Stimulated activated CD8-positive, alpha-beta memory T cell treated with anti-CD3 and anti-CD28 coated beads, Interleukin-4, amount 100 ng/mL, for 1 hour (primary cell): Measurements from ENCODE around the gene BBS9.
"Not testable (repeated sequence)": the region's sequence is repeated elsewhere in the genome, so short reads cannot be mapped to it uniquely, and the experiment has no call there.

Experiments
- DNase-seq, 2 donors: peaks; one replicate each; pipeline ENCODE4 v3.0.0-alpha.2; 2020; ENCODE audit warnings: low read depth in 2 of 2, low spot score in 1 of 2

Gene BBS9

DNA sequence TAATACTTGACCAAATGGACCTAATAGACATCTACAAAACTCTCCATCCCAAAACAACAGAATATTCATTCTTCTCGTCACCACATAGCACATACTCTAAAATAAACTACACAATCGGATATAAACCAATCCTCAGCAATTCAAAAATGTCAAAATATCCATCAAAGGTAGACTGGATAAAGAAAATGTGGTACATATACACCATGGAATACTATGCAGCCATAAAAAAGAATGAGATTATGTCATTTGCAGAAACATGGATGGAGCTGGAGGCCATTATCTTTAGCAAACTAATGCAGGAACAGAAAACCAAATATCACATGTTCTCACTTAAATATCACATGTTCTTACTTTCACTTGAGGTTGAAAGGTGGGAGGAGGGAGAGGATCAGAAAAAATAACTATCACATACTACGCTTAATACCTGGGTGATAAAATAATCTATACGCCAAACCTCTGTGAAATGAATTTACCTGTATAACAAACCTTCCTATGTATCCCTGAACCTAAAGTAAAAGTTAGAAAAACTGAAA lies 142.5 kb downstream of the BBS9 start:
- DNase-seq, result not testable (repeated sequence)

DNA sequence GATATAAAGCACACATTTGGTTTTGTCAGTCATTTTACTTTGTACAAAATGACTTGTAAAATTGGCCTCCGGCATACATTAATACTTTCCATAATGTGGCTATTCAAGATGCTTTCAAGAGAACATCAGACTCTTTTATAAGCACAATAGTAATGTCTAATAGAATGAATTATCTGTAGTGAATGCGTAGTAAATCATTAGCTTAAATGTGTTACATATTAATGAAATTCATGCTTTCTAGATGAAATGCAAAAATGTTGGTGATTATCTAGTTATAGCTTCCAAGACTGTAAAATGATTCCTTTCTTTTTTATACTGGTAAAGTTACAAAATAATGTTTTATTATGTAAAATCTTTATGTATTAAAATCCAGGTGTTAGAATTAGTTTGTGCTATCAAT lies 144.0 kb downstream of the BBS9 start:
- DNase-seq, result no peak

GRCh38 chr7:33276325-33276724 lies 147.0 kb downstream of the BBS9 start:
- DNase-seq, result no peak

DNA sequence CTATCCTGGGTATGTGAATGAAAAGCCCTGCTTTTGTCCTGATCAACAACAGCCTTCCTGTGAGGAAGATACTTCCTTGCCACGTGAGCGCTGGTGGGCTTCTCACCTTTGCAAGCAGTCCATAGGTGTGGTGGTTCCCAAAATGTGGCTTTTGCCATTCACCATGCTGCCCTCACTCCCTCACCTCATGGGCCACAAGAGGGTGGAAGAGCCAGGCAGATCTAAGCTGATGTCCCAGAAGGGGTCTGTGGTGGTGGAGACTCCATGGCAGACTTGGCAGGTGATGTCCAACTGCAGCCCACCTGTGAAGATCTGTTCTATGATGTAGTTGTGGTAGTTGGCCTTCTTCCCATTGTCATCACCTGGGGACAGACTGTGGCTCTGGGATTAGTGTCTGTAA lies 147.4 kb downstream of the BBS9 start:
- no peak for DNase-seq

- no peak for DNase-seq
Observed at GRCh38 chr7:33278095-33278494, 148.7 kb downstream of the BBS9 start.

DNA sequence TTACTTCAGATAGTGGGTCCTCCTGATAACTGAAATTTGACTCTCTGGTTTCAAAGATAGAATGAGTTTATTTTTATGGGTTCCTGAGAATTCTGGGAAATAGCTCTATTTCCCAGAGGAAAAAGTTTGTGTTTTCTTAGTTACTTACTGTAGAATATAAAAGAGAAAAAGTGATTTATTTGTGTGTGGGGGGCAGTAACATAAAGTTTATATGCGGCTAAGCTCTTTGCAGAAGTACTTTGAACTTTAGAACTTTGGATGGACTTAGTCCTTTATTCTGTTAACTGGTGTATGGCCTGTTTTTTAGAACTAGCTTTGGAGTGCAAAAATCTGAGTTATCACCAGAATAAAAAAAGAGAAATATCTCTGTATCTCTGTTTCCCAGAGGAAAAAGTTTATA lies 157.1 kb downstream of the BBS9 start:
- no peak for DNase-seq

GRCh38 chr7:33287738-33288137 lies 158.4 kb downstream of the BBS9 start:
- no peak for DNase-seq

DNA sequence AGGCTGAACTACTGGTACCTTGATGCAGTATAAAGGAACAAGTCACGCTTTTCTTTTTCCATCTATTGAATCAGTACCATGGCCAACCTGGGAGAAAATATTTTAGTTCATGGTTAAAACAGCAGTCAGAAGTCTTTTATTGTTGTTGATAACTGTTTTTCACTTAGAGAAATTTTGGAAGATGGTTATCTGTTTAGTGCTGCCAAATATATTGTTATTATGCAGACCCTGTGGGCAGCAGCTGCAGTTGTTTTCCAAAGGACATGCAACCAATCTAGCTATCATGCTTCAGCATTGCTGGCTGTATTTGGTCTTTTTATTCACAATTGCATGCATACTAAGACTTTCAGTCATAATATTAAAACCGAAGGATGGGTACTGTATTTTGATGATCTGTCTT lies 169.5 kb downstream of the BBS9 start:
- no peak for DNase-seq

GRCh38 chr7:33299425-33299824 lies 170.1 kb downstream of the BBS9 start:
- DNase-seq, result no peak

- no peak for DNase-seq
Observed at GRCh38 chr7:33300131-33300530, 170.8 kb downstream of the BBS9 start.

GRCh38 chr7:33300742-33301141 lies 171.4 kb downstream of the BBS9 start:
- no peak for DNase-seq

DNA sequence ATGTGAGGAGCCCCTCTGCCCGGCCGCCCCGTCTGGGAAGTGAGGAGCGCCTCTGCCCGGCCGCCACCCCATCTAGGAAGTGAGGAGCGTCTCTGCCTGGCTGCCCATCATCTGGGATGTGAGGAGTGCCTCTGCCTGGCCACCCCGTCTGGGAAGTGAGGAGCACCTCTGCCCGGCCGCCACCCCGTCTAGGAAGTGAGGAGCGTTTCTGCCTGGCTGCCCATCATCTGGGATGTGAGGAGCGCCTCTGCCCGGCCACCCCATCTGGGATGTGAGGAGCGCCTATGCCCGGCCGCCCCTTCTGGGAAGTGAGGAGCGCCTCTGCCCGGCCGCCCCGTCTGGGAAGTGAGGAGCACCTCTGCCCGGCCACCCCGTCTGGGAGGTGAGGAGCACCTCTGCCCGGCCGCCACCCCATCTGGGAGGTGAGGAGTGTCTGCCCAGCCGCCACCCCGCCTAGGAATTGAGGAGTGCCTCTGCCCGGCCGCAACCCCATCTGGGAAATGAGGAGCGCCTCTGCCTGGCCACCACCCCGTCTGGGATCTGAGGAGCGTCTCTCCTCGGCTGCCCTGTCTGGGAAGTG lies 174.7 kb downstream of the BBS9 start:
- DNase-seq, result not testable (repeated sequence)

DNA sequence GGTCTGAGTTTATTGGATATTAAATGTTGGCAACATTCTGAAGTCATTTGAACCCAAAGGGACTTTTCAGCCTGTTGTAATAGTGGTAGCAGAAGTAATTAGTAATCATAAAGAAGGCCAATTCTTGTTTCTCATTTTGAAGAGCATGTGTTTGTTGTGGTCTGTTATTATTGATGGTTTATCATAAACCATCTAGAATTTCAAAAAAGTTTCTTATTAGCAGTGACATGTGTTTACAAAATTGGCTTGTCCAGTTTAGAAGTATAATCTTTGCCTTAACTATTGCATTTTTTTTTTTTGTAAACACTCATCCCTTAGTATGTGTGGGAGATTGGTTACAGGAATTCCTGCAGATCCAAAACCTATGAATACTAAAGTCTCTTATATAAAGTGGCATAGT lies 177.8 kb downstream of the BBS9 start:
- DNase-seq, result no peak

DNA sequence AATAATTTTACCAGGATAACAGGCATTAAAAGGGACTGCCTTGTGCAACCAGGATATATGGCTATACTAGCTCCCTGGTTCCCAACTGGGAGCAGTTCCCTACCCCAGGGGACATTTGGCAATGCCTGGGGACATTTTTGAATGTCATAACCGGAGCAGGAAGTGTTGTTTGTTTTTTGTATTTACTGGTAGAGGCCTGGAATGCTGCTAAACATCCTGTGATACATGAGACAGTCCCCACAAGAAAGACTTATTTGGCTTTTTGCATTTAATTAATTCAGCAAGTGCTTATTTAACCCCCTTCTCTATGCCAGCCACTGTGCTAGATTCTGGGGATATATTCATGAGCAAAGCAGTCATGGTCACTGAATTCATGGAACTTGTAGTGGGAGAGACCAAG lies 181.2 kb downstream of the BBS9 start:
- DNase-seq, result no peak

DNA sequence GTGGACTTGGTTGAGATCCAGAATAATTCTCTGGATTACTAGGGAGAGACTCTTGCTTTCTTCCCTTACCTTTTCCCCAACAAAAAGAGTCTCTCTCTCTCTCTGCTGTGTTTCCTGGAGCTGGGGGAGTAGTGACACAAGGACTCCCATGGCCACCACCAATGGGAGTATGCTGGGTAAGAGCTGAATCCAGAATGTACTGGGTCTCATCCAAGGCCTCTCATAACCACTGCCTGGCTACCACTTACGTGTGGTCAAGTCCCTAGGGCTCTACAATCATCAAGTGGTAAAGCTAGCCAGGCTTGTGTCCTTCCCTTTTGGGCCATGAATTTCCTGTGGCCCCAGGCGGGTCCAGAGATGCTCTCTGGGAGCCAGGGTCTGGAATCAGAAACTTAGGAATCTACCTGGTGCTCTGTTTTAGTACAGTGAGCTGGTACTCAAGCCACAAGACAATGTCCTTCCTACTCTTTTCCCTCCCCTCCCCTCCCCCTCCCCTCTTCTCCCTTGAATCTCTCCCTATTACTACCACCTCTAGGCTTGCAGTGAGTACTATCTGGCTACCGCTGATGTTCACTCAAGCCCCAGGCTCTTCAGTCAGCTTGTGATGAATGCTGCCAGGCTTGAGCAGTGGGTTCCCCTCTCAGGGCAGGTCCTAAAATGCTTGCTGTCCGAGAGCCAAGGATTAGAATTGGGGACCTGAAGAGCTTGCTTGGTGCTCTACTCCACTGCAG lies 196.6 kb downstream of the BBS9 start:
- no peak for DNase-seq

DNA sequence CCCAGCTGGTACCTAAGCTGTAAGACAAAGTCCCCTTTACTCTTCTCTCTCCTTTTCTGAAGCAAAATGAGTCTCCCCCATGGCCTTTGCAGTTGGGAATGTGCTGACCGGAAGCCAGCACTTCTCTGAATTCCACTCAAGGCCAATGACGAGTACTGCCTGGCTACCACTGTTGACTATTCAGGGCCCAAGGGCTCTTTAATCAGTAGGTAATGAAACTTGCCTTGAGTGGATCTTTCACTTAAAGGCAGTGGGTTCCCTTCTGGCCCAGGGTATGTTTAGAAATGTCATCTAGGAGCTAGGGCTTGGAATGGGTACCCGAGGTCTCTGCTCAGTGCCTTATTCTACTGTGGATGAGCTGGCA lies 197.1 kb downstream of the BBS9 start:
- no peak for DNase-seq

- DNase-seq, result no peak
Observed at GRCh38 chr7:33327427-33327826, 198.1 kb downstream of the BBS9 start.

GRCh38 chr7:33334349-33334748 lies 205.0 kb downstream of the BBS9 start:
- DNase-seq, result no peak

GRCh38 chr7:33336820-33337219 lies 207.5 kb downstream of the BBS9 start:
- no peak for DNase-seq

GRCh38 chr7:33339074-33339790 lies 209.9 kb downstream of the BBS9 start:
- DNase-seq, result no peak

- no peak for DNase-seq
Observed at GRCh38 chr7:33346055-33346454, 216.7 kb downstream of the BBS9 start.

- no peak for DNase-seq
Observed at GRCh38 chr7:33350577-33350976, 221.2 kb downstream of the BBS9 start.
